HG03469 (cell line): ENCODE results near the gene RAD51AP2.

ENCODE experiments used
- ATAC-seq: cut with Tn5 transposase; IDR thresholded peaks from one replicate; pipeline ENCODE4 v1.9.1; 2021; ENCODE audit warnings: mild to moderate bottlenecking, moderate library complexity, moderate number of reproducible peaks; ENCODE audit not compliant: unreplicated experiment

RAD51AP2 gene

GRCh38 chr2:17471979-17472378, 46.3 kb downstream of the RAD51AP2 start:
- no peak for ATAC-seq

- ATAC-seq, result peak; percentile 52
Measured at GRCh38 chr2:17470855-17471641, 47.2 kb downstream of the RAD51AP2 start.

- ATAC-seq, result no peak
Measured at GRCh38 chr2:17461087-17461475, 57.2 kb downstream of the RAD51AP2 start.
